ENCODE measurements around the gene TSNAX.

GRCh38 chr1:231558708-231559185, 30.3 kb downstream of the TSNAX start:
- TF ChIP-seq CTCF (IDR thresholded peaks at IDR 0.05; ENCODE audit: low read length) = no peak
- TF ChIP-seq EZH2 (optimal IDR thresholded peaks at IDR 0.05; ENCODE audit: low read depth, low read length) = no peak

Data from MM.1S (cell line).